HepG2 (cell line): ENCODE measurements around the gene THSD4. TPM values are rescaled to one million over a fixed set of nuclear protein-coding genes. Genes with fewer than 3 reads are reported as not detected.
A peak's percentile ranks its signal among the peaks of the same experiment; 100 is the strongest.

ENCODE experiments used
- ATAC-seq: fragments of 200-7000 bp; cut with Tn5 transposase; 3 replicates; pipeline ENCODE4 v1.9.1; 2020; ENCODE audit warnings: mild to moderate bottlenecking, moderate library complexity
- BruUV-seq: library from RNA; stranded (reverse); fragments of 400-500 nt; replicated peaks from 2 replicates; lab custom pipeline; 2021; lab: Mats Ljungman, UMichigan
- CTCF ChIA-PET: fragments of 300-600 bp; formaldehyde crosslinking; extraction: SDS; loops from one replicate; lab custom pipeline; 2021; ENCODE audit warnings: low total read pairs, inconsistent platforms, low intra/inter-chr PET ratio; lab: Yijun Ruan, JAX
- POLR2A ChIA-PET: fragments of 350-600 bp; sonication (Branson Sonifier 250); formaldehyde crosslinking; loops from one replicate; lab custom pipeline; 2020; ENCODE audit warnings: antibody characterized with exemption, inconsistent platforms; lab: Yijun Ruan, JAX
- DNase-seq: peaks from one replicate; pipeline ENCODE4 v3.0.0-alpha.2; 2015; ENCODE audit warnings: low spot score
- FAIRE-seq: peaks from 3 replicates; lab custom pipeline; 2011; peaks lifted over from hg19 to GRCh38; lab: Jason Lieb, UNC
- H2AFZ ChIP-seq: one replicate; pipeline ENCODE4 v1.6.1; 2011; ENCODE audit warnings: low read length, inconsistent platforms
- H3K27ac ChIP-seq: fragments of 300-600 bp; 3 replicates; pipeline ENCODE4 v1.8.0; 2011; ENCODE audit warnings: mixed run types, mild to moderate bottlenecking, mixed read lengths, low read length, inconsistent platforms; ENCODE audit not compliant: insufficient read depth; ENCODE audit errors: extremely low read length
- H3K27me3 ChIP-seq, 2 experiments: fragments of 200-600 bp in 1 of 2; 2 replicates in 1 of 2; 3 replicates in 1 of 2; pipeline versions ENCODE4 v1.6.0 to v1.8.0; 2011; ENCODE audit warnings: low read length in 2 of 2, mild to moderate bottlenecking in 2 of 2, moderate library complexity in 2 of 2, inconsistent platforms in 1 of 2; ENCODE audit not compliant: insufficient read depth in 2 of 2, control insufficient read depth in 1 of 2
- H3K36me3 ChIP-seq, 2 experiments: fragments of 200-600 bp in 1 of 2; replicated peaks in 1 of 2; 2 replicates in 1 of 2; 3 replicates in 1 of 2; pipeline versions ENCODE4 v1.5.1 to v1.8.0; 2011; ENCODE audit warnings: low read length in 2 of 2, inconsistent platforms in 1 of 2; ENCODE audit not compliant: insufficient read depth in 2 of 2, control insufficient read depth in 1 of 2
- H3K4me1 ChIP-seq: 2 replicates; pipeline ENCODE4 v1.5.1; 2012; ENCODE audit warnings: low read length, inconsistent platforms; ENCODE audit not compliant: insufficient read depth
- H3K4me2 ChIP-seq: 2 replicates; pipeline ENCODE4 v1.6.0; 2011; ENCODE audit warnings: low read depth, low read length, inconsistent platforms
- H3K4me3 ChIP-seq, 3 experiments: fragments of 200-600 bp in 1 of 3; sonication (generic), shearing (Covaris generic) in 1 of 3; replicated peaks in 1 of 3; 2 replicates each; pipeline ENCODE4 v1.5.1; 2011 to 2016; ENCODE audit warnings: low read length in 3 of 3, inconsistent platforms in 2 of 3, low read depth in 2 of 3, mild to moderate bottlenecking in 2 of 3, control low read depth in 1 of 3, mixed read lengths in 1 of 3; ENCODE audit not compliant: insufficient read depth in 1 of 3
- H3K79me2 ChIP-seq: one replicate; pipeline ENCODE4 v1.6.1; 2011; ENCODE audit warnings: low read length, inconsistent platforms; ENCODE audit not compliant: insufficient read depth
- H3K9ac ChIP-seq: 2 replicates; pipeline ENCODE4 v1.6.0; 2011; ENCODE audit warnings: mild to moderate bottlenecking, low read depth, low read length, inconsistent platforms; ENCODE audit not compliant: insufficient read depth
- H3K9me3 ChIP-seq: 2 replicates; pipeline ENCODE4 v1.5.1; 2012; ENCODE audit warnings: mild to moderate bottlenecking, low read length
- H4K20me1 ChIP-seq: 2 replicates; pipeline ENCODE4 v1.6.0; 2011; ENCODE audit warnings: inconsistent platforms, mild to moderate bottlenecking, low read length, moderate library complexity; ENCODE audit not compliant: insufficient read depth
- ARNT ChIP-seq: fragments of 450-650 bp; IDR thresholded peaks from 2 replicates; pipeline ENCODE4 v1.6.1; 2017
- HNRNPUL1 ChIP-seq: fragments of 200-400 bp; formaldehyde crosslinking; IDR thresholded peaks from 2 replicates; pipeline ENCODE4 v1.6.1; 2017; ENCODE audit warnings: low read depth, mild to moderate bottlenecking, low read length, moderate library complexity
- MAFK ChIP-seq, 2 experiments: IDR thresholded peaks in 1 of 2; conservative IDR thresholded peaks in 1 of 2; 2 replicates each; pipeline ENCODE4 v1.6.1; 2011; ENCODE audit warnings: improper control_type of control experiment in 2 of 2, low read length in 2 of 2
- NFE2L1 ChIP-seq: sonication (generic); formaldehyde crosslinking; IDR thresholded peaks from 2 replicates; pipeline ENCODE4 v1.4.0; 2020; ENCODE audit warnings: missing genetic modification reagents, mild to moderate bottlenecking, borderline replicate concordance
- XRCC5 ChIP-seq: fragments of 200-400 bp; formaldehyde crosslinking; optimal IDR thresholded peaks from 2 replicates; pipeline ENCODE3; 2017; ENCODE audit warnings: mild to moderate bottlenecking, low read length
- ZNF629 ChIP-seq: sonication (generic); formaldehyde crosslinking; conservative IDR thresholded peaks from 2 replicates; pipeline ENCODE4 v1.5.0; 2020; ENCODE audit warnings: missing genetic modification reagents
- WGBS: methylation state at CpG from one replicate; pipeline ENCODE4 v1.1.6; 2017; ENCODE audit warnings: low lambda C conversion rate; 5-methylcytosine and 5-hydroxymethylcytosine counted together
- in situ Hi-C: cut with HindIII; loops from 2 replicates; pipeline ENCODE4 v1.10.0; 2017; ENCODE audit warnings: low pct_unique_long_range_greater_than_20kb; ENCODE audit not compliant: extremely low pct_ligation_motif_present
- intact Hi-C: fragments of 100-400 bp; cut with micrococcal nuclease; formaldehyde crosslinking; loops from one replicate; pipeline ENCODE4 v1.10.0; 2022; ENCODE audit not compliant: unreplicated experiment
- polyA plus RNA-seq, 8 experiments: library from polyadenylated mRNA; depleted of rRNA in 3 of 8; stranded (reverse) in 7 of 8; unstranded in 1 of 8; fragments of >200 nt; fragmentation: Illumina TruSeq in 4 of 8; extraction: Trizol in 4 of 8; gene quantifications; 2 replicates each; pipeline versions ENCODE4 v1.2.1 to v1.2.3, GENCODE V29; 2011 to 2016; ENCODE audit warnings: low read depth in 4 of 8, missing spikeins in 1 of 8, mixed read lengths in 1 of 8; ENCODE audit not compliant: insufficient read depth in 1 of 8
- total RNA-seq, 5 experiments: library from RNA; depleted of rRNA; stranded (reverse); fragments of >200 nt; fragmentation: Illumina TruSeq; extraction: Trizol; gene quantifications; 2 replicates each; pipeline ENCODE4 v1.2.3, GENCODE V29; 2016; ENCODE audit warnings: low read depth in 1 of 5
- TF ChIP-seq, protein P1 (sequence below): sonication (generic); formaldehyde crosslinking; conservative IDR thresholded peaks from 2 replicates; pipeline ENCODE4 v1.8.0; 2022; ENCODE audit warnings: low read depth, missing genetic modification reagents
- TF ChIP-seq, protein P2 (sequence below): sonication (generic); formaldehyde crosslinking; IDR thresholded peaks from 2 replicates; pipeline ENCODE4 v1.4.0; 2020; ENCODE audit warnings: missing genetic modification reagents, low read depth, mild to moderate bottlenecking, borderline replicate concordance

The THSD4 gene
- total and polyA plus RNA-seq, 2 of the 13 experiments (the other 11 are each of a cell fraction or from before 2014, with no cell fraction given) = 0.07 to 0.21 TPM

DNA sequence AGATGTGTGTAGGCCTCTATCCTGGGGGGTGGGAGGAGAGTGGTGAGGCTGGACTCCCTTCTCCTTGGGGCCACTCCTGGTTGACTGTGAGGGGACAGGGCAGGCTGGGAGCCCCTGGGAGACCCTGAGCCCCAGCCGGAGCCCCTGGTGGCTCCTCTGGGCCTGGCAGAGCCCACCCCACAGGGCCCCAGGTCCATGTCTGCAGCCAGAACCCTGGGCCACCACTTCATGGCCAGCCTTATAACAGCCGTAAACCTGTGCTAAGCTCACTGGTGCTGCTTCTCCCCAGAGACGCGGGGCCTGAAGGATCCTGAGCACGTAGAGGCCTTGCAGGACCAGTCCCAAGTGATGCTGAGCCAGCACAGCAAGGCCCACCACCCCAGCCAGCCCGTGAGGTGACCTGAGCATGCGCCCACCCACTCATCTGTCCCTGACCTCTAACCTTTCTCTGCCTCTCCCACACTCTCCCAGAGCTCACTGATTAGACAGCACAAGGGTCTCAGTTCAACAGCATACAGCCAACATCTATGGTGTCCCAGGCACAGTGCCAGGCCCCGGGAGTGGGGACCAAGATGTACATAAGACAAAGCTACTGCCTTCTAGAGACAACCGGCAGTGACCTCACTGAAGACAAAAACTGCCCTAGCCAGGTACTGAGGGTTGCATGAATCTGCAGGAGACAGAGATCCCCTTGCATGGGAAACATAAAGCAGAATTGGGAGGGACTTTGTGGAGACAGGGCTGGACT is 698.6 kb downstream of the THSD4 start (continued):
- TF ChIP-seq HNRNPUL1 = no peak
- TF ChIP-seq NFE2L1 (CRISPR knock-in tag) = no peak
- no peak for TF ChIP-seq ARNT
- TF ChIP-seq ZNF629 (CRISPR knock-in tag) = no peak
- TF ChIP-seq, protein P1, sequence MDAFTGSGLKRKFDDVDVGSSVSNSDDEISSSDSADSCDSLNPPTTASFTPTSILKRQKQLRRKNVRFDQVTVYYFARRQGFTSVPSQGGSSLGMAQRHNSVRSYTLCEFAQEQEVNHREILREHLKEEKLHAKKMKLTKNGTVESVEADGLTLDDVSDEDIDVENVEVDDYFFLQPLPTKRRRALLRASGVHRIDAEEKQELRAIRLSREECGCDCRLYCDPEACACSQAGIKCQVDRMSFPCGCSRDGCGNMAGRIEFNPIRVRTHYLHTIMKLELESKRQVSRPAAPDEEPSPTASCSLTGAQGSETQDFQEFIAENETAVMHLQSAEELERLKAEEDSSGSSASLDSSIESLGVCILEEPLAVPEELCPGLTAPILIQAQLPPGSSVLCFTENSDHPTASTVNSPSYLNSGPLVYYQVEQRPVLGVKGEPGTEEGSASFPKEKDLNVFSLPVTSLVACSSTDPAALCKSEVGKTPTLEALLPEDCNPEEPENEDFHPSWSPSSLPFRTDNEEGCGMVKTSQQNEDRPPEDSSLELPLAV (CRISPR knock-in tag) = no peak
- no peak for TF ChIP-seq XRCC5

DNA sequence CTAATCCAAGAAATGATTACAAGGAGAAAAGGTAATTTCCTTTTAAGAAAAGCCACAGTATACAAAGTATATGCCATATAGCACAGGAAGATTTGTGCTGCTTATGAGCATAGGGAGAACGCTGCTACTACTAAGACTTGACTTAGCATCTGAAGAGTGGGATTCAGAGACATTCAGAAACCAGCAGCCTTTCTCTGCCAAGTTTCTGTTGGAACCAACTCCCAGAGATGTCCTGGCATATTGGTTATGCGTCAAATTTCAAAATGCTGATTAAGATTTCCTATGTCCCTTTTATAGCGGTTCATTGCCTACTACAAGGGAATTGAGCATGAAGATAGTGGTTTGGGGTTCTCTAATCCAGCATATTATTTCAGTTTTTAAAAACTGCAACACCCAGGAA is 700.0 kb downstream of the THSD4 start:
- intact Hi-C loops = no loop called here
- no peaks in the 10 kb centered on the region for H4K20me1 ChIP-seq
- no TSS peak for BruUV-seq
- H2AFZ ChIP-seq = no peak overlapping the region
- H3K4me2 ChIP-seq = no peak overlapping the region
- 0 out of 2 replicates have a peak, but pooled peaks cover 6% of the 10 kb centered on the region for H3K9me3 ChIP-seq
- FAIRE-seq (no peak), ATAC-seq (no peak)
- H3K79me2 ChIP-seq = no peaks in the 10 kb centered on the region
- in situ Hi-C loops = no loop called here
- WGBS = 40% methylated on average over 3 of the region's 3 CpGs
- peaks cover 4 to 21% of the 10 kb centered on the region in 2 experiments; a peak in 4 of 5 replicates for H3K27me3 ChIP-seq
- ChIA-PET CTCF (no interaction called here), POLR2A (no interaction called here)
- no peaks in the 10 kb centered on the region for H3K36me3 ChIP-seq
- 0 out of 4 replicates have a peak, but pooled peaks of 1 of the 2 experiments have one; percentile 3 for TF ChIP-seq MAFK (conservative IDR thresholded peaks at IDR 0.05 in 1 of 2, IDR thresholded peaks at IDR 0.05 in 1 of 2; ENCODE audit: low read length in 2 of 2)
- TF ChIP-seq, protein P2, sequence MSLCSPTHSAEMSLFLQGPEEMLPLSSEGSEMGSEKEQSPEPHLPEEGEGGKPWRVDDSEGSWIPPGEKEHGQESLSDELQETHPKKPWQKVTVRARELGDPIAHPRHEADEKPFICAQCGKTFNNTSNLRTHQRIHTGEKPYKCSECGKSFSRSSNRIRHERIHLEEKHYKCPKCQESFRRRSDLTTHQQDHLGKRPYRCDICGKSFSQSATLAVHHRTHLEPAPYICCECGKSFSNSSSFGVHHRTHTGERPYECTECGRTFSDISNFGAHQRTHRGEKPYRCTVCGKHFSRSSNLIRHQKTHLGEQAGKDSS (CRISPR knock-in tag) = no peak
- TF ChIP-seq, all 625 proteins: peak for 1
- Histone ChIP-seq H3K27ac (no peak overlapping the region), H3K4me3 (no peak overlapping the region), H3K9ac (no peak overlapping the region), H3K4me1 (no peaks in the 10 kb centered on the region)
- DNase-seq = no peak
